Pons (tissue), 1 donor: ENCODE data around the gene C19orf85.

Source experiments
- DNase-seq: peaks from one replicate; pipeline ENCODE4 v3.0.0-alpha.2; 2016; ENCODE audit warnings: low spot score

The C19orf85 gene

GRCh38 chr19:55489711-55490477 is 25.3 kb upstream of the C19orf85 start:
- no peak for DNase-seq

- no peak for DNase-seq
Observed at GRCh38 chr19:55488986-55489710, 24.6 kb upstream of the C19orf85 start.

- no peak for DNase-seq
Observed at GRCh38 chr19:55487924-55488687, 23.6 kb upstream of the C19orf85 start, which contains the start of gene SSC5D. Gene SSC5D, plus strand, starts transcription at chr19:55488436. Its CDS starts 154 bp downstream, at chr19:55488590.

- no peak for DNase-seq
Observed at GRCh38 chr19:55486971-55487923, 22.7 kb upstream of the C19orf85 start.

- DNase-seq: no peak
Observed at GRCh38 chr19:55486043-55486970, 21.8 kb upstream of the C19orf85 start.

- DNase-seq: no peak
Observed at GRCh38 chr19:55485439-55486011, 21.0 kb upstream of the C19orf85 start.

- DNase-seq: no peak
Observed at GRCh38 chr19:55484593-55485438, 20.3 kb upstream of the C19orf85 start, which contains the start of gene NAT14. Gene NAT14, plus strand, starts transcription at chr19:55485188. Its CDS starts 521 bp downstream, at chr19:55485709.

GRCh38 chr19:55483706-55484592 is 19.4 kb upstream of the C19orf85 start:
- no peak for DNase-seq

GRCh38 chr19:55482967-55483705 is 18.6 kb upstream of the C19orf85 start:
- no peak for DNase-seq

GRCh38 chr19:55482156-55482961 is 17.8 kb upstream of the C19orf85 start:
- no peak for DNase-seq

- no peak for DNase-seq
Observed at GRCh38 chr19:55481794-55482155, 17.2 kb upstream of the C19orf85 start.

GRCh38 chr19:55481148-55481793 is 16.7 kb upstream of the C19orf85 start:
- no peak for DNase-seq

GRCh38 chr19:55479451-55480230 is 15.1 kb upstream of the C19orf85 start:
- DNase-seq: no peak

GRCh38 chr19:55479045-55479444 is 14.5 kb upstream of the C19orf85 start:
- DNase-seq: no peak

- no peak for DNase-seq
Observed at GRCh38 chr19:55478364-55478763, 13.8 kb upstream of the C19orf85 start.
